Neutrophil (primary cell): Measurements from ENCODE around the gene EPN3.

ENCODE experiments used
- H3K27ac ChIP-seq: fragments of 200-600 bp; sonication (generic); 2 replicates; pipeline ENCODE4 v1.5.1; 2016; ENCODE audit warnings: mild to moderate bottlenecking, moderate library complexity
- H3K27me3 ChIP-seq: fragments of 200-600 bp; sonication (generic); 2 replicates; pipeline ENCODE4 v1.6.0; 2016; ENCODE audit warnings: mild to moderate bottlenecking
- H3K36me3 ChIP-seq: fragments of 200-600 bp; sonication (generic); 2 replicates; pipeline ENCODE4 v1.5.1; 2017
- H3K4me1 ChIP-seq, 2 experiments: fragments of 200-600 bp in 1 of 2; sonication (generic) in 1 of 2; 1 replicate in 1 of 2; 2 replicates in 1 of 2; pipeline versions ENCODE4 v1.5.1 to v1.6.1; 2013 to 2016; ENCODE audit warnings: low read depth in 1 of 2, low read length in 1 of 2, mild to moderate bottlenecking in 1 of 2, moderate library complexity in 1 of 2; ENCODE audit not compliant: control insufficient read depth in 1 of 2, insufficient read depth in 1 of 2
- H3K4me3 ChIP-seq, 2 experiments: fragments of 200-600 bp in 1 of 2; sonication (generic) in 1 of 2; 1 replicate in 1 of 2; 2 replicates in 1 of 2; pipeline ENCODE4 v1.5.1; 2013 to 2016; ENCODE audit warnings: low read depth in 1 of 2, low read length in 1 of 2, mild to moderate bottlenecking in 1 of 2, moderate library complexity in 1 of 2
- H3K9me3 ChIP-seq: fragments of 200-600 bp; sonication (generic); 2 replicates; pipeline ENCODE4 v1.5.1; 2016
- CTCF ChIP-seq: fragments of 200-600 bp; sonication (generic); IDR thresholded peaks from 2 replicates; pipeline ENCODE4 v1.5.1; 2016; ENCODE audit warnings: antibody characterized with exemption

The EPN3 gene

GRCh38 chr17:50531428-50532025 lies 1.0 kb upstream of the EPN3 start:
- Histone ChIP-seq H3K36me3 (no peaks in the 10 kb centered on the region), H3K9me3 (no peaks in the 10 kb centered on the region), H3K4me1 (peaks cover 20 to 40% of the 10 kb centered on the region in 2 experiments), H3K27me3 (peaks cover 56% of the 10 kb centered on the region), H3K27ac (no peak overlapping the region), H3K4me3 (no peak overlapping the region)
- TF ChIP-seq CTCF = no peak

- H3K27ac ChIP-seq = no peak overlapping the region
- H3K4me3 ChIP-seq = no peak overlapping the region
- no peak for TF ChIP-seq CTCF
- peaks cover 14 to 32% of the 10 kb centered on the region in 2 experiments for H3K4me1 ChIP-seq
- H3K27me3 ChIP-seq = peaks cover 56% of the 10 kb centered on the region
- H3K9me3 ChIP-seq = no peaks in the 10 kb centered on the region
- no peaks in the 10 kb centered on the region for H3K36me3 ChIP-seq
Observed at GRCh38 chr17:50533185-50533584, 650 bp downstream of the EPN3 start.

DNA sequence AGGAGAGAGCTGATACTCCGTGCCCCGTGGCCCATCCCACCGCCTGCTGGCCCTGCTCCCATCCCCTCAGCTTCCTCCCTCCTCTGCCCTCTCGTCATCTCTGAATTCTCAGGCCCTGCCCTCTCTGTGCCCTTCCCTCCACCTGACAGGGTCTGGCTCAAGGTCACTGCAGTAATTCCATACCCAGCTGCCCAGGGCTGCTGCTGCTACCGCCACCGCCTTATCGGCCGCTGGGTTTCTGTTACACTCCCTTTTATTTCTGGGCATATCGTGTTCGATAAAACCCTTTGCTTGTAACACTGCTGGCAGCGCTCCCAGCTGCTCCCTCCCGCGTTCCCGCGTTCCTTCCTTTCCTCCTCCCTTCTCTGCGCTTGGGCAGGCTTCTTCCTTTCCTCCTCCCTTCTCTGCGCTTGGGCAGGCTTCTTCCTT lies 1.2 kb downstream of the EPN3 start:
- no peak overlapping the region for H3K4me3 ChIP-seq
- no peak for TF ChIP-seq CTCF
- no peaks in the 10 kb centered on the region for H3K9me3 ChIP-seq
- no peak overlapping the region for H3K27ac ChIP-seq
- H3K4me1 ChIP-seq = peaks cover 14 to 32% of the 10 kb centered on the region in 2 experiments
- peaks cover 56% of the 10 kb centered on the region for H3K27me3 ChIP-seq
- H3K36me3 ChIP-seq = no peaks in the 10 kb centered on the region

GRCh38 chr17:50534222-50534978 lies 1.9 kb downstream of the EPN3 start:
- H3K9me3 ChIP-seq = no peaks in the 10 kb centered on the region
- no peaks in the 10 kb centered on the region for H3K36me3 ChIP-seq
- no peak for TF ChIP-seq CTCF
- no peak overlapping the region for H3K27ac ChIP-seq
- peaks cover 56% of the 10 kb centered on the region for H3K27me3 ChIP-seq
- H3K4me3 ChIP-seq = no peak overlapping the region
- peaks cover 14 to 32% of the 10 kb centered on the region in 2 experiments for H3K4me1 ChIP-seq

DNA sequence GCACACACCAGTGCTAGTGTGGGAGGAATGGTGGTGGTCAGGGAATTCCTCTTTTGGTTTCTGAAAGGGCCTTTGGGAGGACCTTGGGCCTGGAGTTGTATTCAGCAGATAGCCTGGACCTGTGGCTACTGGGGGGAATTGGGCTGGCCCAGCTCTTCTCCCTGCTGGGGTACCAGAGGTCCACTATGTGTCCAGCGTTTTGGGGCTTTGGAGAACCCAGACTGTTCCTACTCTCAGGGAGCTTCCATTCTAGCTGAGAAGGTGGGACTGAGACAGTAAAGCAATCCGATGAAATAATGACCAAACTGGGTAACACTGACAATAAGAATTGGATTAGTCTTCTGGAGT lies 2.4 kb downstream of the EPN3 start:
- H3K9me3 ChIP-seq = no peaks in the 10 kb centered on the region
- H3K27me3 ChIP-seq = peaks cover 50% of the 10 kb centered on the region
- H3K4me1 ChIP-seq = peaks cover 14 to 32% of the 10 kb centered on the region in 2 experiments
- H3K4me3 ChIP-seq = no peak overlapping the region
- no peak for TF ChIP-seq CTCF
- no peak overlapping the region for H3K27ac ChIP-seq
- no peaks in the 10 kb centered on the region for H3K36me3 ChIP-seq
